MM.1S (cell line): Measurements from ENCODE around the gene BCL11A.

ENCODE experiments used
- DNase-seq: peaks from one replicate; pipeline ENCODE4 v3.0.0-alpha.2; 2015
- H2AFZ ChIP-seq: fragments of 300-600 bp; sonication (generic); 2 replicates; pipeline ENCODE4 v1.6.0; 2016; ENCODE audit warnings: antibody characterized with exemption, low read length
- H3F3A ChIP-seq: fragments of 300-600 bp; sonication (generic); 2 replicates; pipeline ENCODE4 v1.6.1; 2016; ENCODE audit warnings: mild to moderate bottlenecking, antibody characterized with exemption, low read length, moderate library complexity, mixed read lengths; ENCODE audit not compliant: insufficient read depth
- H3K27ac ChIP-seq: fragments of 300-600 bp; sonication (generic); 2 replicates; pipeline ENCODE4 v1.5.1; 2016; ENCODE audit warnings: mild to moderate bottlenecking, low read length
- H3K27me3 ChIP-seq: fragments of 300-600 bp; sonication (generic); replicated peaks from 2 replicates; pipeline ENCODE4 v1.6.0; 2016; ENCODE audit warnings: low read length; ENCODE audit not compliant: insufficient read depth
- H3K36me3 ChIP-seq: fragments of 300-600 bp; sonication (generic); replicated peaks from 2 replicates; pipeline ENCODE4 v1.6.1; 2016; ENCODE audit warnings: mild to moderate bottlenecking, low read length, mixed read lengths; ENCODE audit not compliant: insufficient read depth
- H3K4me1 ChIP-seq: fragments of 300-600 bp; sonication (generic); 2 replicates; pipeline ENCODE4 v1.6.1; 2016; ENCODE audit warnings: low read length, mixed read lengths
- H3K4me2 ChIP-seq: fragments of 300-600 bp; sonication (generic); 2 replicates; pipeline ENCODE4 v1.6.0; 2016; ENCODE audit warnings: low read depth, low read length
- H3K4me3 ChIP-seq: fragments of 300-600 bp; sonication (generic); 2 replicates; pipeline ENCODE4 v1.5.1; 2016; ENCODE audit warnings: low read length, mixed read lengths
- H3K79me2 ChIP-seq: fragments of 300-600 bp; sonication (generic); 2 replicates; pipeline ENCODE4 v1.6.1; 2016; ENCODE audit warnings: mixed run types, low read length, mixed read lengths
- H3K9ac ChIP-seq: fragments of 300-600 bp; sonication (generic); 2 replicates; pipeline ENCODE4 v1.6.1; 2016; ENCODE audit warnings: low read length, mixed read lengths
- H3K9me2 ChIP-seq: fragments of 300-600 bp; sonication (generic); replicated peaks from 2 replicates; pipeline ENCODE4 v1.6.1; 2016; ENCODE audit warnings: mild to moderate bottlenecking, low read length, mixed read lengths; ENCODE audit not compliant: insufficient read depth
- H3K9me3 ChIP-seq: fragments of 300-600 bp; sonication (generic); replicated peaks from 2 replicates; pipeline ENCODE4 v1.6.1; 2016; ENCODE audit warnings: mild to moderate bottlenecking, low read length, mixed read lengths; ENCODE audit not compliant: insufficient read depth
- H4K20me1 ChIP-seq: fragments of 300-600 bp; sonication (generic); 2 replicates; pipeline ENCODE4 v1.6.1; 2016; ENCODE audit warnings: mild to moderate bottlenecking, low read length, moderate library complexity, mixed read lengths; ENCODE audit not compliant: insufficient read depth
- EZH2 ChIP-seq: fragments of 300-600 bp; sonication (generic); optimal IDR thresholded peaks from 2 replicates; pipeline ENCODE3; 2017; ENCODE audit warnings: low read depth, mild to moderate bottlenecking, antibody characterized with exemption, low read length, mixed read lengths
- EZH2phosphoT487 ChIP-seq: fragments of 300-600 bp; sonication (generic); IDR thresholded peaks from 2 replicates; pipeline ENCODE4 v1.6.1; 2018; ENCODE audit warnings: antibody characterized with exemption, low read length
- TF ChIP-seq, protein P1 (sequence below): fragments of 300-600 bp; sonication (generic); IDR thresholded peaks from 2 replicates; pipeline ENCODE4 v1.5.1; 2016; ENCODE audit warnings: antibody characterized with exemption, low read length, mixed read lengths

The BCL11A gene

DNA sequence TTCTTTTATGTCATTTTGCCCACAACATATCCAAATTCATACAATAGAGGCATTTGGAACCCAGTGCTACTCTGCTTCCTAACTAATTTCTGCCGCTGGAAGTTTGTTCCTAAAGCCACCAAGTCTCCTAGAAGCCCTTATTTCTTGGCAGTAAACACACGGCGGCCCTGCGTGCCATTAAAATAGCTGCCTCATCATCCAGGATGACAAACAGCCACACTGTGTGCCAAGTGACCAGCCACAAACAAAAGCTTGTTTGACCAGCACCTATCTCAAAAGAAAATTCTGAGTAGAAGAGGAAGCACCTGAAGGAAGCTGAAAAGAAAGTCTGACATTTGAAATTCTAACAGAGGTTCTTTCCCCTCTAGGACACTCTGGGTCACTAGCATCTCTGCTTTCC lies 64.2 kb downstream of the BCL11A start:
- no peak overlapping the region for H2AFZ ChIP-seq
- no peak for DNase-seq
- H4K20me1 ChIP-seq: no peaks in the 10 kb centered on the region
- H3K27ac ChIP-seq: no peak overlapping the region
- H3K9ac ChIP-seq: no peak overlapping the region
- no peak overlapping the region for H3K4me3 ChIP-seq
- peaks cover 9% of the 10 kb centered on the region for H3K4me1 ChIP-seq
- H3K36me3 ChIP-seq: no peaks in the 10 kb centered on the region
- H3K27me3 ChIP-seq: no peaks in the 10 kb centered on the region
- TF ChIP-seq EZH2: no peak
- TF ChIP-seq, protein P1, sequence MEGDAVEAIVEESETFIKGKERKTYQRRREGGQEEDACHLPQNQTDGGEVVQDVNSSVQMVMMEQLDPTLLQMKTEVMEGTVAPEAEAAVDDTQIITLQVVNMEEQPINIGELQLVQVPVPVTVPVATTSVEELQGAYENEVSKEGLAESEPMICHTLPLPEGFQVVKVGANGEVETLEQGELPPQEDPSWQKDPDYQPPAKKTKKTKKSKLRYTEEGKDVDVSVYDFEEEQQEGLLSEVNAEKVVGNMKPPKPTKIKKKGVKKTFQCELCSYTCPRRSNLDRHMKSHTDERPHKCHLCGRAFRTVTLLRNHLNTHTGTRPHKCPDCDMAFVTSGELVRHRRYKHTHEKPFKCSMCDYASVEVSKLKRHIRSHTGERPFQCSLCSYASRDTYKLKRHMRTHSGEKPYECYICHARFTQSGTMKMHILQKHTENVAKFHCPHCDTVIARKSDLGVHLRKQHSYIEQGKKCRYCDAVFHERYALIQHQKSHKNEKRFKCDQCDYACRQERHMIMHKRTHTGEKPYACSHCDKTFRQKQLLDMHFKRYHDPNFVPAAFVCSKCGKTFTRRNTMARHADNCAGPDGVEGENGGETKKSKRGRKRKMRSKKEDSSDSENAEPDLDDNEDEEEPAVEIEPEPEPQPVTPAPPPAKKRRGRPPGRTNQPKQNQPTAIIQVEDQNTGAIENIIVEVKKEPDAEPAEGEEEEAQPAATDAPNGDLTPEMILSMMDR: no peak
- no peaks in the 10 kb centered on the region; the same call in 1 of the 2 replicates for H3K9me2 ChIP-seq
- no peak overlapping the region for H3K4me2 ChIP-seq
- no peaks in the 10 kb centered on the region for H3K9me3 ChIP-seq
- H3K79me2 ChIP-seq: no peaks in the 10 kb centered on the region
- H3F3A ChIP-seq: peaks cover 4% of the 10 kb centered on the region

DNA sequence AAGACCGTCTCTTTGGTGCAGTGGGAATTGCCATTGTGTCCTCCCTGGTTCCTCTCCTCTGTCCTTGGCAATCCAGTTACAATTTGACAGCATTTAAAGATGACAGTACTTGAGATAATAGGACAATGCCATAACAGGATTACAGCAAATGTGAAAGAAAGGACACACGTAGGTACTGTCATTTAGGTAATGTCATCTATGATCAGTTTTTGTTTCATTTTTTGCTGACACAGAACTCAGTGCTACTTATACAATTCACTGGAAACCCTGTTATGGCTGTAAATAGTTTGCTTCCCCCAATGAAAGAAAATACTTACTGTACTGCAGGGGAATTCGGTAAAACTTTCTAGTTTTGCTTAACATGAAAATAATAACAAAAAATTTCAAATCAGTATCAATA lies 65.2 kb downstream of the BCL11A start:
- Histone ChIP-seq H3K79me2 (no peaks in the 10 kb centered on the region), H3K27ac (no peak overlapping the region), H4K20me1 (no peaks in the 10 kb centered on the region), H3K36me3 (no peaks in the 10 kb centered on the region), H3K4me1 (peaks cover 18% of the 10 kb centered on the region), H3K9me3 (no peaks in the 10 kb centered on the region), H3K9ac (no peak overlapping the region), H3K9me2 (no peaks in the 10 kb centered on the region; the same call in 1 of the 2 replicates), H3K4me2 (0 out of 2 replicates have a peak overlapping the region, but pooled peaks have one; percentile 13), H3F3A (peaks cover 12% of the 10 kb centered on the region), H3K4me3 (no peak overlapping the region), H3K27me3 (no peaks in the 10 kb centered on the region), H2AFZ (no peak overlapping the region)
- TF ChIP-seq, protein P1: no peak
- no peak for TF ChIP-seq EZH2phosphoT487
- DNase-seq: no peak

DNA sequence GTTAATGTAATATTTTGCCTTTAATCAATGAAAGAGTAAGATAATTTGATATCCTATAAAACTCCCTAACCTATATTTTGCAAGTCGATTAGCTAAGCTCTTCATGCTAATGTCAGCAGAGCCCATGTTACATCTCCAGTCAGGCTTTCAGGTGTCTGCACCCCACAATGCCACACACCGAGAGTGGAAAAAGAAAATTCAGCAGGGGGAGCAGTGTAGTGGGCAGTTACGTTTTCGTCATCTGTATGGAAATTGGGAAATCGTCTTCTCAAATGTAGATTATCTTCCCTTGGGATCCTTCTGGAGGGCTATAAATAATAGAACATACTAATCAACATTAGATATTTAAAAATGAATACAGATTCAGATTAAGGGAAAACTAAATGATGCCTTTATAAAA lies 66.3 kb downstream of the BCL11A start:
- no peak for TF ChIP-seq EZH2phosphoT487
- no peak for TF ChIP-seq EZH2
- TF ChIP-seq, protein P1: no peak
- no peak overlapping the region for H3K4me2 ChIP-seq
- H3F3A ChIP-seq: peaks cover 12% of the 10 kb centered on the region
- H3K9me2 ChIP-seq: no peaks in the 10 kb centered on the region; the same call in 1 of the 2 replicates
- no peak overlapping the region for H3K9ac ChIP-seq
- no peak overlapping the region for H3K4me3 ChIP-seq
- no peaks in the 10 kb centered on the region for H3K9me3 ChIP-seq
- H3K27ac ChIP-seq: no peak overlapping the region
- no peak for DNase-seq
- H3K79me2 ChIP-seq: no peaks in the 10 kb centered on the region
- no peaks in the 10 kb centered on the region for H4K20me1 ChIP-seq
- H3K27me3 ChIP-seq: no peaks in the 10 kb centered on the region
- H3K4me1 ChIP-seq: peaks cover 22% of the 10 kb centered on the region
- H3K36me3 ChIP-seq: no peaks in the 10 kb centered on the region
- no peak overlapping the region for H2AFZ ChIP-seq
